Cardiac septum (tissue), 1 donor: ENCODE data around the gene TUBB4B. TPM values are rescaled to one million over a fixed set of nuclear protein-coding genes. Genes with fewer than 3 reads are reported as not detected.

ENCODE experiments used
- DNase-seq: peaks from one replicate; pipeline ENCODE4 v3.0.0-alpha.2; 2020; ENCODE audit warnings: low spot score
- intact Hi-C: fragments of 100-400 bp; cut with DNase I; formaldehyde crosslinking; loops from one replicate; pipeline ENCODE4 v1.14.0; 2022
- total RNA-seq: library from RNA; stranded (reverse); fragmentation: NEBNext Ultra II Directional; extraction: Animal tissue kit (Norgen Biotek cat#: 25700); gene quantifications from one replicate; pipeline ENCODE4 v1.2.1, GENCODE V29; 2021
- donor health status: DM: no; HTN: no; CAD: no.

The TUBB4B gene
- total RNA-seq, 1 donor from 2014 or later, result 304 TPM

GRCh38 chr9:137262909-137263285 lies 21.8 kb downstream of the TUBB4B start:
- DNase-seq, result no peak
- intact Hi-C loops, result no loop called here

GRCh38 chr9:137263506-137263905 lies 22.4 kb downstream of the TUBB4B start:
- no peak for DNase-seq
- intact Hi-C loops, result no loop called here

GRCh38 chr9:137264067-137264466 lies 23.0 kb downstream of the TUBB4B start:
- intact Hi-C loops, result no loop called here

GRCh38 chr9:137265496-137266161 lies 24.5 kb downstream of the TUBB4B start:
- DNase-seq, result no peak
- intact Hi-C loops, result no loop called here

More at GRCh38 chr9:137264067-137264466, 23.0 kb downstream of the TUBB4B start:
- no peak for DNase-seq

GRCh38 chr9:137266162-137266527 lies 25.1 kb downstream of the TUBB4B start:
- DNase-seq, result no peak
- intact Hi-C loops, result no loop called here

GRCh38 chr9:137266585-137267453 lies 25.7 kb downstream of the TUBB4B start:
- intact Hi-C loops, result no loop called here
- DNase-seq, result no peak

- intact Hi-C loops, result no loop called here
- no peak for DNase-seq
These were observed 26.9 kb downstream of the TUBB4B start for GRCh38 chr9:137267933-137268355.

GRCh38 chr9:137268538-137269201 lies 27.6 kb downstream of the TUBB4B start:
- no peak for DNase-seq
- intact Hi-C loops, result no loop called here

GRCh38 chr9:137269231-137269772 lies 28.2 kb downstream of the TUBB4B start:
- DNase-seq, result no peak
- intact Hi-C loops, result no loop called here

GRCh38 chr9:137270929-137271695 lies 30.0 kb downstream of the TUBB4B start:
- intact Hi-C loops, result no loop called here
- DNase-seq, result no peak

GRCh38 chr9:137271696-137272076 lies 30.6 kb downstream of the TUBB4B start:
- no peak for DNase-seq

GRCh38 chr9:137272241-137273094 lies 31.4 kb downstream of the TUBB4B start:
- no peak for DNase-seq
- intact Hi-C loops, result no loop called here

More at GRCh38 chr9:137271696-137272076, 30.6 kb downstream of the TUBB4B start:
- intact Hi-C loops, result no loop called here

- intact Hi-C loops, result no loop called here
- no peak for DNase-seq
These were observed 32.0 kb downstream of the TUBB4B start for GRCh38 chr9:137273095-137273490.

GRCh38 chr9:137273611-137274320 lies 32.7 kb downstream of the TUBB4B start:
- intact Hi-C loops, result no loop called here
- DNase-seq, result no peak

- intact Hi-C loops, result no loop called here
- DNase-seq, result no peak
These were observed 34.1 kb downstream of the TUBB4B start for GRCh38 chr9:137275203-137275587.

GRCh38 chr9:137275588-137276472 lies 34.7 kb downstream of the TUBB4B start:
- intact Hi-C loops, result no loop called here
- no peak for DNase-seq
